Fibroblast of the aortic adventitia (primary cell): Measurements from ENCODE around the gene CPA2. TPM values are rescaled to one million over a fixed set of nuclear protein-coding genes. Genes with fewer than 3 reads are reported as not detected.

Experiments used
- DNase-seq: peaks from one replicate; pipeline ENCODE4 v3.0.0-alpha.2; 2010; ENCODE audit warnings: low read depth
- H3K4me3 ChIP-seq: 2 replicates; pipeline ENCODE4 v1.5.1; 2011; ENCODE audit warnings: low read depth, mild to moderate bottlenecking, control low read depth, low read length, moderate library complexity
- CTCF ChIP-seq: IDR thresholded peaks from 2 replicates; pipeline ENCODE4 v1.5.1; 2011; ENCODE audit warnings: mild to moderate bottlenecking, low read length, control low read depth, inconsistent platforms; ENCODE audit not compliant: insufficient read depth
- total RNA-seq: library from RNA; depleted of rRNA; stranded (reverse); fragments of >200 nt; gene quantifications from 2 replicates; pipeline ENCODE4 v1.2.3, GENCODE V29; 2012; ENCODE audit warnings: low replicate concordance

CPA2 gene
- total RNA-seq, 1 donor: not detected

DNA sequence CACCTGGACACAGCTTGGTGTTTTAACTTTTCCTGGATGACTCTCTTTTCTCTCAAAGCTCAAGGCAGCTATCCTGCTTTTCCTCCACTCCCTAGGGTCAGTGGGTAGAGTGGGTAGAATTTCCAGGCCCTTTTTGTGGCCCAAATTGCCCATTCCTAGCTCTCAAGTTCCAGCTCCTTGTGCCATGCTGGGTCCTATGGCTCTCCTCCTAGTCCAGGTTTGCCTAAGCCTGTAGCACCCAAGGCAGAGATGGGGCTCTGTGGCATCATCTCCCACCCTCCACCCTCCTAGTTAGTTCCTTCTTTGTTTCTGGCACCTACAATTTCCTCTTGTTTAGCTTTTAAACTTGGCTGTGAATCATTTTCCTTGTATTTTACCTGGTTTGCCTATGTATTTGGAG is 36.0 kb downstream of the CPA2 start:
- no peak overlapping the region for H3K4me3 ChIP-seq
- no peak for DNase-seq
- TF ChIP-seq CTCF: no peak

- H3K4me3 ChIP-seq: no peak overlapping the region
- DNase-seq: no peak
- no peak for TF ChIP-seq CTCF
Measured at GRCh38 chr7:130303127-130303526, 36.5 kb downstream of the CPA2 start.

DNA sequence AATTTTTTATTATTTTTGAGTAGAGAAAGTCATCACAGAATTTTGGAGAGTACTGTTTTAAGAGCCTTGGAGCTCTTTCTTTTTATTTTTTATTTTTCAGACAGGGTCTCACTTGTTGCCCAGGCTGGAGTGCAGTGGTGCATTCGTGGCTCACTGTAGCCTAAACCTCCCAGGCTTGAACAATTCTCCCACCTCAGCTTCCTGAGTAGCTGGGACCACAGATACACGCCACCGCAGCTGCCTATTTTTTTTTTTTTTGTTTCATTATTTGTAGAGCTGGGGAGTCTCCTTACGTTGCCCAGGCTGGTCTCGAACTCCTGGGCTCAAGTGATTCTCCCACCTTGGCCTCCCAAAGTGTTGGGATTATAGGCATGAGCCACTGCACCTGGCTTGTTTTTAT is 36.9 kb downstream of the CPA2 start:
- no peak for TF ChIP-seq CTCF
- no peak overlapping the region for H3K4me3 ChIP-seq
- no peak for DNase-seq

DNA sequence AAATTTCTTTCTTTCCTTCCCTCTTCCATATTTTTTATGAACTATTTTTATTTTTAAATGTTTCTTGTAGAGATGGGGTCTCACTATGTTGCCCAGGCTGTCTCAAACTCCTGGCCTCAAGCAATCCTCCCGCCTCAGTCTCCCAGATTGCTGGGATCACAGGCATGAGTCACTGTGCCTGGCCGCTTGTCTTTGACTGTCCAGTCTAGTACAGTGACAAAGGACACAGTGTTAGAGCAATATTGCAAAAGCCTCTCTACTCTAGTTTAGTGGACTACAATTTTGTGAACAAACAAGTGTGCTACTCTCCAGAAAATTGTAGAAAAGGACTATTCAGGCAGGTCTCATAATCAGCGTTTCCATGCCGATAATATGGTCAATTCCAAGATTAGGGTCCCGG is 37.3 kb downstream of the CPA2 start:
- no peak for DNase-seq
- no peak overlapping the region for H3K4me3 ChIP-seq
- no peak for TF ChIP-seq CTCF

DNA sequence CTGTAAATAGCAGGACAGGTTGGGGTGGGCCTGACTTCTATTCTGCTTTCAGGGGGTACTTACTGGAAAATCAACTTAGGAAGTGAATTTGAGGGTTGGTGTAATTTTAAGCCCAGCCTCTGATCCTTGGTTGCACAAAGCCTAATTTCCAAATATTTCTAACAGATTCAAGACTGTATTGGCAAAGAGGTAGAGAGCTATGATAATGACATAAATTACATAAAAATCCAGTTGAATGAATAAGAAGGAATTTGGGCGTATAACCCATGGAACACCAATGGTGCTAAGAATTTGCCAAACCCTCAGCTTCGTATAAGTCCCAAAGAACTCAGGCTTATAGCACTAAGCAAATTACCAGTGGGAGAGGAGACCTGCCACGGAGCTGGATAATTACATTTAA is 38.2 kb downstream of the CPA2 start:
- DNase-seq: no peak
- no peak overlapping the region for H3K4me3 ChIP-seq
- TF ChIP-seq CTCF: no peak

GRCh38 chr7:130305433-130306042 is 38.9 kb downstream of the CPA2 start:
- DNase-seq: no peak
- TF ChIP-seq CTCF: no peak
- no peak overlapping the region for H3K4me3 ChIP-seq

- DNase-seq: no peak
- no peak for TF ChIP-seq CTCF
Measured at GRCh38 chr7:130309986-130310385, 43.3 kb downstream of the CPA2 start.

More at GRCh38 chr7:130309986-130310385, 43.3 kb downstream of the CPA2 start:
- H3K4me3 ChIP-seq: no peak overlapping the region
